Stimulated activated CD8-positive, alpha-beta memory T cell treated with anti-CD3 and anti-CD28 coated beads, Interleukin-15, amount 100 ng/mL, for 4 hours (primary cell): Measurements from ENCODE around the gene DOCK1.

Experiments
- DNase-seq, 2 donors: peaks; one replicate each; pipeline ENCODE4 v3.0.0-alpha.2; 2020; ENCODE audit warnings: low read depth in 2 of 2

DOCK1 gene

GRCh38 chr10:127392351-127393235 is 487.4 kb downstream of the DOCK1 start:
- no peak for DNase-seq

GRCh38 chr10:127398140-127398970 is 493.1 kb downstream of the DOCK1 start:
- DNase-seq = no peak

GRCh38 chr10:127398971-127399365 is 493.7 kb downstream of the DOCK1 start:
- no peak for DNase-seq

GRCh38 chr10:127399668-127400067 is 494.4 kb downstream of the DOCK1 start:
- DNase-seq = no peak

- DNase-seq = no peak
Observed at GRCh38 chr10:127400216-127400615, 495.0 kb downstream of the DOCK1 start.

GRCh38 chr10:127402596-127403409 is 497.6 kb downstream of the DOCK1 start:
- no peak for DNase-seq

- no peak for DNase-seq
Observed at GRCh38 chr10:127405221-127405620, 500.0 kb downstream of the DOCK1 start.

- DNase-seq = no peak
Observed at GRCh38 chr10:127406018-127406550, 500.9 kb downstream of the DOCK1 start.

- no peak for DNase-seq
Observed at GRCh38 chr10:127407551-127407950, 502.3 kb downstream of the DOCK1 start.

- DNase-seq = no peak
Observed at GRCh38 chr10:127408112-127408710, 503.0 kb downstream of the DOCK1 start.

GRCh38 chr10:127408733-127409132 is 503.5 kb downstream of the DOCK1 start:
- DNase-seq = no peak

- DNase-seq = no peak
Observed at GRCh38 chr10:127410030-127410429, 504.8 kb downstream of the DOCK1 start.

- no peak for DNase-seq
Observed at GRCh38 chr10:127411062-127411461, 505.8 kb downstream of the DOCK1 start.

GRCh38 chr10:127413326-127413725 is 508.1 kb downstream of the DOCK1 start:
- DNase-seq = no peak

- DNase-seq = no peak
Observed at GRCh38 chr10:127414024-127414423, 508.8 kb downstream of the DOCK1 start.

GRCh38 chr10:127415116-127415515 is 509.9 kb downstream of the DOCK1 start:
- no peak for DNase-seq

- DNase-seq = no peak
Observed at GRCh38 chr10:127415901-127416581, 510.8 kb downstream of the DOCK1 start.

GRCh38 chr10:127417031-127417430 is 511.8 kb downstream of the DOCK1 start:
- no peak for DNase-seq

- DNase-seq = no peak
Observed at GRCh38 chr10:127417686-127418401, 512.6 kb downstream of the DOCK1 start.
